GM10266 (cell line): ENCODE measurements around the gene GATB.
"Not testable (repeated sequence)": the region's sequence is repeated elsewhere in the genome, so short reads cannot be mapped to it uniquely, and the experiment has no call there.

Experiments
- DNase-seq: peaks from one replicate; pipeline ENCODE4 v3.0.0; 2012; ENCODE audit errors: extremely low spot score
- CTCF ChIP-seq: IDR thresholded peaks from 2 replicates; pipeline ENCODE4 v1.5.1; 2012; ENCODE audit warnings: mild to moderate bottlenecking, low read depth; ENCODE audit not compliant: control insufficient read depth, insufficient read depth; ENCODE audit errors: missing control alignments

GATB gene

GRCh38 chr4:151753056-151753455 is 7.8 kb downstream of the GATB start:
- TF ChIP-seq CTCF, result no peak
- no peak for DNase-seq

GRCh38 chr4:151750156-151750555 is 10.7 kb downstream of the GATB start:
- no peak for DNase-seq
- TF ChIP-seq CTCF, result no peak

- no peak for DNase-seq
- TF ChIP-seq CTCF, result no peak
Observed at GRCh38 chr4:151745481-151746231, 15.2 kb downstream of the GATB start.

GRCh38 chr4:151744614-151745013 is 16.2 kb downstream of the GATB start:
- no peak for TF ChIP-seq CTCF
- no peak for DNase-seq

DNA sequence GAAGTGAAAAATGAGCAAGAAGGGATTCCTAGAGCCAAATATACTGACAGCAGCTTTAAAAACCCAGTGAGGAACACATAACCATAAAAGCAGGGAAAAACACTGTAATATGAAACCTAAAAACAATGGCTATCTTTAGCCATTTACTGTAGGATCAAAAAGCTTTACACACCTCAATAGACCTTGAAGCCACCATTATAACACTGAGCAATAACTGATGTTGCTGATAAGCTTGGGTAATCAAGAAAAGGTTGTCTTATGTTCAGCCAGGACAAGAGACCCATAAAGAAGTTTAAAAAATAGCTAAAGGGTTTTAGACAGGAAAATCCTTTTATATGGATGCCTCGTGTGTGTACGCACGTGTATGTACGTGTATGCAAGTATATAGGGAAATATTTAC is 16.9 kb downstream of the GATB start:
- TF ChIP-seq CTCF, result no peak
- no peak for DNase-seq

GRCh38 chr4:151743128-151743854 is 17.5 kb downstream of the GATB start:
- TF ChIP-seq CTCF, result no peak
- DNase-seq, result peak; percentile 29

GRCh38 chr4:151738720-151739517 is 21.9 kb downstream of the GATB start:
- TF ChIP-seq CTCF, result no peak
- no peak for DNase-seq

DNA sequence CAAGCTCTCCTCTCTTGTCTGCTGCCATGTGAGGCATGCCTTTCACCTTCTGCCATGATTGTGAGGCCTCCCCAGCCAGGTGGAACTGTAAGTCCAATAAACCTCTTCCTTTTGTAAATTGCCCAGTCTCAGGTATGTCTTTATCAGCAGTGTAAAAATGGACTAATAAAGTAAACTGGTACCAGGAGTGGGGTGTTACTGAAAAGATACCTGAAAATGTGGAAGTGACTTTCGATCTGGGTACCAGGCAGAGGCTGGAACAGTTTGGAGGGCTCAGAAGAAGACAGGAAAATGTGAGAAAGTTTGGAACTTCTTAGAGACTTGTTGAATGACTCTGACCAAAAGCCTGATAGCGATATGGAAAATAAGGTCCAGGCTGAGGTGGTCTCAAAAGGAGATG is 24.0 kb downstream of the GATB start:
- not testable (repeated sequence) for DNase-seq
